GM19468 (cell line): ENCODE data around the gene LAMA1.
"Not testable (repeated sequence)": the region's sequence is repeated elsewhere in the genome, so short reads cannot be mapped to it uniquely, and the experiment has no call there.

Experiments
- ATAC-seq: cut with Tn5 transposase; IDR thresholded peaks from one replicate; pipeline ENCODE4 v1.9.1; 2021; ENCODE audit warnings: mild to moderate bottlenecking, moderate library complexity, moderate number of reproducible peaks; ENCODE audit not compliant: unreplicated experiment; ENCODE audit errors: extremely low read depth

LAMA1 gene

DNA sequence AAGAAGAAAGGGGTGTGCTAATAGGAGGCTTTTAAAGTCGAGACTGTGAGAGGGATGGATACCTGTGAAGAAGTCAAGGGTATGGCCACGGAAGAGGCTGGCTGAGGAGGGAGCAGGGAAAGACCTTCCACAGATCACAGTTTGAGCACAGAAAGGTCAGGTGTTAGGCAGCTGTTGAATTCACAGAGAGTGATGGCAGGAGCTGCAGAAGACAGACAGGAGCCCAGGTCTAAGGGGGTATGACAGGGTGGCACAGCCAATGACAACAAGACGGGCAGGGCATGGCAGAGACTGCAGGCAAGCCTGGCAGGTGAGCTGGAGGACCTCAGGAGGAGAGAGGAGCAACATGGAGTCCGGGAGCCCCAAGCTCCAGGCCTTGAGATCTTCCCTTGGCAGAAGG is 163.1 kb downstream of the LAMA1 start:
- no peak for ATAC-seq

DNA sequence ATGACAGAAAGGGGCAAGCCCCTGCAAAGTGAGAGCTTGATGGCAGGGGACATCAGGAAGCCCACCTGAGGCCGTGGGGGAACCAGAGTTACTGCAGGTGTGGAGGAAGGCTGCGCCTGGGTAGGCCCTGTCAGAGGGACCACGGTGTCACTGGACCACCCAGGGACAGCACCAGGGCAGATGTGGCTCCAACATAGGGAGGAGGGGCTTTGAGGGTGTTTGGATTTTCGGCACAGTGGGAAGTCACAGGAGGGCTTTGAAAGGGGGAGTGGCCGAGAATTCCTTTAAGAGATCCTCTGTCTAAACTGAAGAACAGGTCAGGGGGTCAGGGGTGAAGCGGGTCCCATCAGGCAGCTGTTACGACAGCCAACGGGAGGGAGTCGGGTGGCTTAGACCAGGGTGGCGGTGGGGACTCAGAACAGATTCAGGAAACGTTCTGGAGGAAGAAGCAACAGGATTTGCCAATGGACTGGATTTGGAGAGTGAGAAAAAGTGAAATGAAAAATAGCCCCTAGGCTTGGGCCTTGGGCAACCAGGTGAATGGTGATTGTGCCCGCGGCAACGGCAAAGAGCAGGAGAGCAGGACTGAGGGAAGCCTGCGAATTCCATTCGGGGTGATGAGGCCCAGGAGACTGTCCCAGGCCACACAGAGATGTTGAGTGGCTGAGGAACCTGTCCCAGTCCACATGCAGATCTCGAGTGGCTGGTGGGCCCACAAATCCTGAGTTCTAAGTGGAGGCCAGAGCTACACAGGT is 166.1 kb downstream of the LAMA1 start:
- ATAC-seq: no peak

DNA sequence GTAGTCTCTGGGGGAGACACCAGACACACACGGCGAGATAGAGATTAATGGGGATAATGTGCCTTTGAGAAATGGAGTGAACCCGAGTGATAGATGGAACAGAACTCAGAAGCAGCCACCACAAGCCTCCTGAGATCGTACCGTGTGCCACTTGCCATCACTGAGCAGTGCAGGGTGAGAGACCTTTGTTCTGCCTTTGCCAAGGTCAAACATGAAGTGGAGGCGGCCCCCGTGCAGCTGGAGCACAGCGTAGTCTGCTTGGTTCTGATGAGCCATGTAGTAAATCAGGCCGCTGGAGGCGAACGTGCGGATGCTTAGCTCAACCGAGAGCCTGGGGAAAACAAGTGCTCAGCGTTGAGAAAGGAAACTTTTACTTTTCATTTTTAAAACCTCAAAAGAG is 167.0 kb downstream of the LAMA1 start:
- ATAC-seq: no peak

GRCh38 chr18:6949800-6950586 is 167.6 kb downstream of the LAMA1 start:
- ATAC-seq: no peak

GRCh38 chr18:6948281-6949055 is 169.1 kb downstream of the LAMA1 start:
- ATAC-seq: no peak

GRCh38 chr18:6947338-6948030 is 170.1 kb downstream of the LAMA1 start:
- no peak for ATAC-seq

GRCh38 chr18:6943143-6943542 is 174.5 kb downstream of the LAMA1 start:
- no peak for ATAC-seq

GRCh38 chr18:6942742-6943141 is 174.9 kb downstream of the LAMA1 start:
- ATAC-seq: no peak

DNA sequence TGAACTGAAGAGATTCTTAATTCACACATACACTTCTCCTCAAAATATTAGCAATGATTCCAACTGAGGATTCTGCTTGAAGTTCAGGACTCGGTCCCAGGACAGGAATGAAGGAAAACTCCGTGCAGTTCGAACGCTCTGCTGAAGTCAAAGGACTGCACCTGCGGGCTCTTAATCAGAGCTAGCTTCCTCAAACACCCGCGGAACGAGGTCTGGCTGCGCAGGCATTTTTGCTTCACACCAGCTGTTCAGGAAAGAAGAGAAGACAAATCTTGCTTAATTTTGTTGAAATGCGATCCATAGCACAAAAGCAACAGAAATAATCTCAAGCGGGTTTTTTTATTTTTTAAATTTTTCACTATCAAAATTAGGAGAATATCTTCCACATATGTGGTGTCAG is 175.6 kb downstream of the LAMA1 start:
- no peak for ATAC-seq

DNA sequence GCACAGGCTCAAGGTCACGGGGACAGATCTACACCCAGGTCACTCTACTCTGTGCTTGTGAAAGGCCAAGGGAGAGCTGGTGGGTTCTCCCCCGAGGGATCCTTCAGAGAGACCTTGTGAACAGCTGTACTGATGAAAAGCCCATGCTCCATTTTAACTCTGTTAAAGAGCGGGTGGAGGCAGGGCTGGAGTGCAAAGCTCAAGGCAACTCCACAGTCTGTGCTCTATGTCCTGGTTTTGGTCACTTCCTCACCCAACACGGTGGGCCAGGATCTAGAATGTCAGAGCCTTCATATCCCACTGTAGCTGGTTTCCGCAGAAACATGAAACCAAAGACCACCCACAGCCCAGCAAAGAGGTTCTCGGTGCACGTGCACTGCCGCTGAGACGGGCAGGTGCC is 177.1 kb downstream of the LAMA1 start:
- no peak for ATAC-seq

- no peak for ATAC-seq
Observed at GRCh38 chr18:6939972-6940371, 177.6 kb downstream of the LAMA1 start.

DNA sequence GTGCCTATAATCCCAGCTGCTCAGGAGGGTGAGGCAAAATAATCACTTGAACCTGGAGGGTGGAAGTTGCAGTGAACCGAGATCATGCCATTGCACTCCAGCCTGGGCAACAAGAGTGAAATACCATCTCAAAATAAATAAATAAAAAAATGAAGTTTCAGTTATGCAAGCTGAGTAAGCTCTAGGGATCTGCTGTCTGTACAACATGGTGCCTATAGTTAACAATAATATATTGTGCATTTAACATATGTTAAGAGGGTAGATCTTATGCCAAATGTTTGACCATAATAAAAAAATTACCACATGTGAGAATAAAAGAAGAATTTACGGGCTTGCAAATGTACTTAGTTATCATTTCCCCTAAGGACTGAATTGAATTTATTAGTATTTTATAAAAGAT is 179.2 kb downstream of the LAMA1 start:
- not testable (repeated sequence) for ATAC-seq

DNA sequence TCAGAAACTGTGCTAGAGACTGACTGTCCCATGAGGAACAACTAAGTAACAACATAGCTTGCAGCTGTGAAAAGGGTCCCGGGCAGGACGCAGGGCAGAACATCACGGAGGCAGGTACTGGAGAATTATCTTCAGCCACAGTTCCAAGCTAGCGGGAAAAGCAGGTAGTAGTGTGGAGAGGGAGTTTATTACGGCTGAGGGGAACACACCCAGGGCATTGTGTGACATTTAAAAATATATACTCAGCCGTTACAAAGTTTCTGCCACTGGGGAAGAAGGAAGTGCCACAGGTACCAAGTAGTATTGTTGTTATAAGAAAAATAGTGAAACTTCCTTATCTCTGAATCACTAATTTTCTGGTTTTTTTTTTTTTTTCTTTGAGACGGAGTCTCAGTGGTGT is 179.6 kb downstream of the LAMA1 start:
- ATAC-seq: no peak

GRCh38 chr18:6934859-6935258 is 182.7 kb downstream of the LAMA1 start:
- ATAC-seq: no peak

- ATAC-seq: no peak
Observed at GRCh38 chr18:6929370-6930102, 188.1 kb downstream of the LAMA1 start.

- no peak for ATAC-seq
Observed at GRCh38 chr18:6928359-6928758, 189.2 kb downstream of the LAMA1 start.

GRCh38 chr18:6927153-6927552 is 190.4 kb downstream of the LAMA1 start:
- no peak for ATAC-seq

- no peak for ATAC-seq
Observed at GRCh38 chr18:6923220-6923619, 194.4 kb downstream of the LAMA1 start.

- no peak for ATAC-seq
Observed at GRCh38 chr18:6921571-6921970, 196.0 kb downstream of the LAMA1 start.
